Glutamatergic neuron (in vitro differentiated cells): ENCODE data around the gene NUMBL. TPM values are rescaled to one million over a fixed set of nuclear protein-coding genes. Genes with fewer than 3 reads are reported as not detected.

Experiments used
- DNase-seq: peaks from one replicate; pipeline ENCODE4 v3.0.0; 2022
- H3K27ac Mint-ChIP-seq: one replicate; pipeline ENCODE4 v1.8.0; 2020; ENCODE audit warnings: mild to moderate bottlenecking, mixed read lengths, inconsistent platforms; ENCODE audit not compliant: unreplicated experiment
- H3K27me3 Mint-ChIP-seq: one replicate; pipeline ENCODE4 v1.8.0; 2020; ENCODE audit warnings: mild to moderate bottlenecking, moderate library complexity, mixed read lengths, inconsistent platforms; ENCODE audit not compliant: unreplicated experiment
- H3K36me3 Mint-ChIP-seq: one replicate; pipeline ENCODE4 v1.8.0; 2020; ENCODE audit warnings: mild to moderate bottlenecking, mixed read lengths, inconsistent platforms; ENCODE audit not compliant: unreplicated experiment
- H3K4me1 Mint-ChIP-seq: one replicate; pipeline ENCODE4 v1.8.0; 2020; ENCODE audit warnings: mild to moderate bottlenecking, low read depth, mixed read lengths, inconsistent platforms; ENCODE audit not compliant: unreplicated experiment
- H3K4me3 Mint-ChIP-seq: one replicate; pipeline ENCODE4 v1.8.0; 2020; ENCODE audit warnings: mild to moderate bottlenecking, mixed read lengths, inconsistent platforms; ENCODE audit not compliant: unreplicated experiment
- H3K9me3 Mint-ChIP-seq: one replicate; pipeline ENCODE4 v1.8.0; 2020; ENCODE audit warnings: mild to moderate bottlenecking, moderate library complexity, mixed read lengths, inconsistent platforms; ENCODE audit not compliant: unreplicated experiment
- CTCF ChIP-seq: fragments of 200-600 bp; sonication (generic); IDR thresholded peaks from one replicate; pipeline ENCODE4 v1.5.0; 2021; ENCODE audit not compliant: partially characterized antibody, unreplicated experiment
- total RNA-seq: library from RNA; stranded (reverse); fragmentation: NEBNext Ultra II Directional; extraction: Animal tissue kit (Norgen Biotek cat#: 25700); gene quantifications from one replicate; pipeline ENCODE4 v1.2.1, GENCODE V29; 2021; ENCODE audit not compliant: unreplicated experiment

Gene NUMBL
- total RNA-seq, 1 donor from 2014 or later = 250 TPM

GRCh38 chr19:40672573-40673299, 17.7 kb downstream of the NUMBL start:
- H3K27me3 Mint-ChIP-seq = peaks cover 2% of the 10 kb centered on the region
- H3K36me3 Mint-ChIP-seq = peaks cover 16% of the 10 kb centered on the region
- H3K9me3 Mint-ChIP-seq = peaks cover 3% of the 10 kb centered on the region
- no peak overlapping the region for H3K27ac Mint-ChIP-seq
- DNase-seq = no peak
- no peaks in the 10 kb centered on the region for H3K4me1 Mint-ChIP-seq
- H3K4me3 Mint-ChIP-seq = no peak overlapping the region
- TF ChIP-seq CTCF = no peak

- H3K4me1 Mint-ChIP-seq = no peaks in the 10 kb centered on the region
- no peak for DNase-seq
- peaks cover 2% of the 10 kb centered on the region for H3K27me3 Mint-ChIP-seq
- H3K9me3 Mint-ChIP-seq = peaks cover 3% of the 10 kb centered on the region
- H3K4me3 Mint-ChIP-seq = no peak overlapping the region
- TF ChIP-seq CTCF = no peak
- H3K36me3 Mint-ChIP-seq = peaks cover 16% of the 10 kb centered on the region
- H3K27ac Mint-ChIP-seq = no peak overlapping the region
Measured at GRCh38 chr19:40672038-40672437, 18.4 kb downstream of the NUMBL start.

- TF ChIP-seq CTCF = no peak
- Mint-ChIP-seq H3K27me3 (peaks cover 4% of the 10 kb centered on the region), H3K4me1 (no peaks in the 10 kb centered on the region), H3K27ac (no peak overlapping the region), H3K4me3 (peak overlapping the region; percentile 30), H3K36me3 (peaks cover 16% of the 10 kb centered on the region), H3K9me3 (peaks cover 5% of the 10 kb centered on the region)
- no peak for DNase-seq
Measured at GRCh38 chr19:40671404-40671803, 19.0 kb downstream of the NUMBL start.

- no peak for DNase-seq
- no peak overlapping the region for H3K27ac Mint-ChIP-seq
Measured at GRCh38 chr19:40668991-40669614, 21.3 kb downstream of the NUMBL start.

More at GRCh38 chr19:40668991-40669614, 21.3 kb downstream of the NUMBL start:
- Mint-ChIP-seq H3K27me3 (peaks cover 5% of the 10 kb centered on the region), H3K4me3 (no peak overlapping the region), H3K9me3 (peaks cover 9% of the 10 kb centered on the region), H3K4me1 (no peaks in the 10 kb centered on the region), H3K36me3 (peaks cover 16% of the 10 kb centered on the region)
- TF ChIP-seq CTCF = no peak
